EL (cell line): ENCODE measurements around the gene RPS3.

ENCODE experiments used
- DNase-seq: peaks from one replicate; pipeline ENCODE4 v3.0.0-alpha.2; 2016

Gene RPS3

GRCh38 chr11:75420224-75421034 lies 21.1 kb downstream of the RPS3 start:
- no peak for DNase-seq

DNA sequence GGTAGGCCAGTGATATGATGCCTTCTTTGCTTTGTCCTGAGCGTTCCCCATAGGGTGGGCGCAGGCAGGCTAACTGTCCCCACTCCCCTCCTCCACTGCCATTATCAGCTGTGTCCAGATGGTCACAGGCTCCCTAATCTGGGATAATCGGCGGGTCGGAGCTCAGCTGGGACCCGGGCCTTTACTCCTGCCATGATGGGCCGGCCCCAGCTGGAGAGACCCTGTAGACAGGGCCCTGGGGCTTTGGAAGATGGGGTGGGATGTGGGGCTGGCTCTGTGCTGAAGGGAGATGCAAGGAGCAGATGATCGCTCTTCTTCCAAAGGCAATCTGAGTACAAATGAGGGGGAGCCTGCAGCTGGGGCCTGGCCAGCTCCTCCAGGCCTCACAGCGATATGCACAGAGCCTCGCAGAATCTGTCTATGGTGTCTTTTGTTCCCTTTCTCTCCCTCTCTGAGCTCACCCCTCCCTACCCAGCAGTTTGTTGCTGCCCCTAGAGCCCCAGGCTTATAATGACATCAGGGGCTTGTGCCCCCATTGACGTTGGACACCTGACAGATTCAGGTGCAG lies 21.8 kb downstream of the RPS3 start:
- no peak for DNase-seq

- no peak for DNase-seq
These were observed 22.6 kb downstream of the RPS3 start for GRCh38 chr11:75421902-75422247.

DNA sequence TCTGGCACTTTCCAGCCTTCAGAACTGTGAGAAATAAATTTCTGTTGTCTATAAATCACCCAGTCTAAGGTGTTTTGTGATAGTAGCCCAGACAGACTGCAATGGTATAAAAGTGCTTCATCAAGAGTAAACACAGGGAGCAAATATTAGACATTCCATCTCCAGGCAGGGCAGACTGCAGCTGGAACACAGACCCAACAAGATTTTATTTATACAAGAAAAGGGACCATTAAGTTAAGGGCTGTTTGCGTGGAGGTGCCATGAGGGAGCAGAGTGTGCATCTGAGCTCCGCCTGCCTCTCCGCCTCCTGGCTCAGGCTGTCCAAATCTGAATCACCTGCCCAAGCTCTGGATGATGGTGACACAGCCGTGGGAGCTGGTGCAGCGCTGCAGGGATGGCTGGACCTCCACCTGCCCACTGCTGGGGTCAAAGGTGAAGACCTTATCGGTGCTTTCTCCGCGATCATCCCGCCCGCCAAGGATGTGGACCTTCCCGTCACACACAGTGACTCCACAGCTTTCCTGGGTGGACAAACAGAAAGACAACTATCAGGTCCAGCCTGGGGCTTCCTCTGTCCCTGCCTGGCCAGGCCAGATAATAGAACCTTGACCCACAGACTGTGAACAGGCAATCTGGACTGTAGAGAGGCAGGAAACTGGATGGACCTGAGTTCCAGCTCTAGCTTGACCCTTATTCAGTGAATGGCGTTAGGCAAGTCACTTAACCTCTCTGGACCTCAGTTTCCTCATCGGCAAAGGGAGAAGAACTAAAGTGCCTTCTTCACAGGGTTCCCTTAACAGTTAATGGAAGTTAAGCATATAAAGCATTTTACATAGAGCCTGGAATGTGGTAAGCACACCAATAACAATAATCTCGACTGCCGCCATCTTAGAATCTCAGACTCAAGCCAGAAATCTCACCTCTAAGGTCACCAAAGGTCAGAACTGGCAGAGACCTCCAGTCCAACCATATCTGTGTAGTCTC lies 23.2 kb downstream of the RPS3 start:
- DNase-seq, result no peak

DNA sequence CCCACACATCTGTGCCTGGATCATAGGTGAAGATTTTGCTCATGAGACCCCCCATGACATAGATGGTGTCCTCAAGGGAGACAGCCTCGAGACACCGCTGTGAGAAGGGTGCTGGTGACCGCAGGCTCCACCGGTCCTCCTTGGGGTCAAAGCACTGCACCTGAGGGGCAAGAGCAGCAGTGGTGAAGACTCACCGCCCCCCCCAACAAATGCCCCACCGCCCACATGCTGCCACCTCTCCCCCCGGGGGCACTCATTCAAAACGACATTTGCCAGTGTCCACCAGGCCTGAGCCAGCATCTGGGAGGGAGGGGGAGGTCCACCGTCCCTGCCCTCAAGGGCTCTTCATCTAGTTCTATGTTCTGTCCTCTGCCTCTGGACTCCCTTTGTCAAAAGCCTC lies 24.4 kb downstream of the RPS3 start:
- no peak for DNase-seq

- DNase-seq, result no peak
These were observed 25.1 kb downstream of the RPS3 start for GRCh38 chr11:75424396-75424795.

- no peak for DNase-seq
These were observed 26.1 kb downstream of the RPS3 start for GRCh38 chr11:75425422-75425821.

DNA sequence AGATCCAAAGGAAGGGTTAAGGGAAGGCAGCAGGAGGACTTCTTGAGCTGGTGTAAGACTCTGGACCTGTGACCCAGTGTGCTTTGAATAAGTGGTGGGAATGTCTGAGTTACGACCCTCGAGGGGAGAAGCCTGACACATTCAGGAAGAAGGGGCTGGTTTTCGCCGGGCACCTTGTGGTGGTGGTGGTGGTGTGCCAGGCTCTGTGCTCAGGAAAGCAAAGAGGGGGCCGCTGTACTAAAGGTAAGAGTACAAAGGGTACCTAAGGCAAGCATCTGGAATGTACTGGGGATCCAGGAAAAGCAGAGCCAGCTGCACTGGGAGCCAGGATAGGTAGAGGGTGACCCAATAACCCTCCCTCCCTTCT lies 27.4 kb downstream of the RPS3 start:
- DNase-seq, result no peak

DNA sequence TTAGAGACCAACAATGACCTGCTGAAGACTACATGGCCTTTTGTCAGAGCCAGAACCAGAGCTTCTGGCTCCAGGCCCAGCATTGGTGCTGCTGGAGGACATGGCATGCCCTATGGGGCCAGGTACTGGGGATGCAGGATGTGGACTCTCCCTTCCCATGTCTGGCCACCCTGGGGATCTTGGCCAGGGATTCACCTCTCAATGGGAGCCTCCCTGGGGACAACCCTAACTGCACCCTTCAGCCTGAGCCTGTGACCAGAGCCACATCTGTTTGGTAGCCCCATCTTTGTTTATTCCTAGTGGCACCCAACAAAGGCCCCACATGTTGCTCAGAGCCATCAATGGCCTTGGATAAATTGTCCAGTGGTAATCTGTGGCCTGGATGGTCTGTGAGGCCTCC lies 27.9 kb downstream of the RPS3 start:
- DNase-seq, result no peak

DNA sequence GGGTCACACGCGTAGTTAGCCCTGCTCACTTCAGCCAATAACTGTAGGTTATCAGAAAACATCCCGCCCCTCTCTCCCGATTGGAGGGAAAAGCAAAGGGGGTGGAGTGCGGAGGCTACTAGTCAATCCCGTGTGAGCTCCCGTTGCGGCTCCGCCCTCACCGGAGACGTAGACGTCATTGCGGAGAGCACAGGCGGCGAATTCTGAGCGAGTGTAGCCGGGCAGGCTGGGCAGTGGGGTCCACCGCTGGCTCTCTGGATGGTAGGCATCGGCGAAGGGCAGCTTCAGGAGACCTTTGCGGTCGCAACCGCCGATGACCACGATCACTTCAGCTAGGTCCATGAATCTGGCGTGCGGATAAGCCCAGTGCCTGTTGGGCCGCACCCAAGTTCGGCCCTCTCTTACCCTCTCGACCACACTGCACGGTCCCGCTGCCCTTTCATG lies 29.0 kb downstream of the RPS3 start:
- peak; percentile 70 for DNase-seq

DNA sequence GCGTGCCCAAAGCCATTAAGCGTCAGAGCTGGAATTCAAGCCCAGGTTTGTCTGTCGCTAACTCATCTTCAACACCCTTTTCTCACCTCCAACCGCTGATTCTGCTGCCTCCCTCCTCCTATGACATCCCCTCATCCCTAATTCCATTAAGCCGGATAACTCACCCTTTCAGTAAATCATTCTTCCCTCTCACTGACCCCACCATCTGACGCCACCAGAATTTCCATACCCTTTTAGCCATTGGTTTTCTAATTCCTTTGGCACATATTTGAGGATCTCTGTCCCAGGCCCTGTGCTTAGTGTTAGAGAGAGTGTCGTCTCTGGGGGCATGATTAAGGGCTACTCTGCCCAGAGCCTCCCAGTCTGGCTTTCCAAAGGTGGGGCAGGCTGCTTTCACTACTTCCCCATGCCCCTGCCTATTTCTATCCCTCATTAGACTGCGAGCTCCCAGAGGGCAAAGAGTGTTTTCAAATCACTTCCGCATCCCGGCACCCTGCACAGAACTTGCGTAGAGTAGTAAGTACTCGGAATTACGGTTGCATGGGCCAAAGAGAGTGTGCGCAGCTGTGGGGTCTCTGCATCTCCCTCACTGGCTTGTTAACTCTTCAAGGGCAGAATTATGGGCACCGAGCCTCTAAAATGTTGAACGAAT lies 29.8 kb downstream of the RPS3 start:
- no peak for DNase-seq

- no peak for DNase-seq
These were observed 30.3 kb downstream of the RPS3 start for GRCh38 chr11:75429641-75429901.

GRCh38 chr11:75429902-75430713 lies 30.8 kb downstream of the RPS3 start:
- peak; percentile 63 for DNase-seq

GRCh38 chr11:75430714-75431532 lies 31.6 kb downstream of the RPS3 start:
- DNase-seq, result no peak

DNA sequence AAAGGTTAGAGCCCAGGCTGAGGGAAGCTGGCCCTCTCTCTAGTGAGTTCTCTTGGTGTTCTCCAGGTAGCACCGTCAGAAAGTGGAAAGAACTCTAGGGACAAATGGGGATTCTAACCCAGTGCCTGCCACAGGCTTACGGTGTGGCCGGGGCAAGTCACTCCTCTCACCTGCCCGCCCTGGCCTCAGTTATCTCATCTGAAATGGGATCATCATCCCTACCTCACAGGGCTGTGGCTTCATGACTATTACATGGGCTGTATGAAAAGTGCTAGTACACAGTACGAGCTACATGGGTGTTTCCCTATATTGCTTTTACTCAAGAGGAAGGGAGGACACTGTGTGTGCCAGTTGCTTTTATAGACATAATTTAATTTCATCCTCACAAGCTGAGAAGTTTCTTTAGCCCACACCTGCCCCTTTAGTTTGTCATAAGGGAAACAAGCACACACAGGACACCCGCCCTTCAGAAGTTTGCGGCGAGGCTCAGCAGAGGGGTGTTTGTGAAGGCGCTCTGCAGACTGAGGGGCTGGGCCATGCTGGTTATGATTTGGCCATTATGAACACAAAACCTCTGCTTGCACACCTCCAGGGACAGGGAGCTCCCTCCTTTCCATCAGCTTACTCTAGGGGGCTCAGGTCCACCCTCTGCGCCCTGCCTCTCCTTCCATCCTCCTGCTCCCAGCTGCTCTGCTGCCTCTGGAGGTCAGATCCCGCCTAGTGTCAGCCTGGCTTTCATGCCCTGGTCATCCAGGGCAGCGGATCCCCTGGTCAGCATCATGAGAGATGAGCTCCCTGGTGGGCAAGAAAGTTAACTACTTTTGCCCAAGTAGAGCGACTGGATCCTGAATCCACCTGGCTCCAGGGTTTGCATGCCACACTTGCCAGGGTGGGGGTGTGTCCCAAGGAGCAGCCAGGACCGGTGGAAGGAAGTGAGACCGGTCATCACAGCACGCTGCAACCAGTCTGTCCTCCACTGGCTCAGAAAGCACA lies 32.5 kb downstream of the RPS3 start:
- DNase-seq, result no peak

DNA sequence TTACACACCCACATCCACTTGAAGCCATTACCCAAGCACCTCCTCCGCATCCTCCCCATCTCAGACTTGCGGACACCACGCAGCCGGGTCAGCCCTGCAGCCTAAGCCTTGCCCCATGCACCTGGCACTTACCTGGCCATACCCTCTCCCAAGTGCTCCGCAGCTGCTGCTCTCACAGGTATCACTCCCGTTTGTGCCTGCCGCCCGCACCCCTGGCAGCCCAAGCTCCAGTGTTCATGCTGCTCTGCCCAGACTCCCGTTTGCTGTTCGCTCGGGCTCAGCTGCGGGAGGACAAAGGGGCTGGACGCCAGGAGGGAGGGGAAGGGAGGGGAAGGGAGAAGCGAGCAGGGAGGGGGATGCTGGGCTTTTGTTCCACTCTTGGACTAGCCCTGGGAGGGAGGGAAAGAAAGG lies 33.6 kb downstream of the RPS3 start, which contains the start of gene KLHL35:
TSS of gene KLHL35 (minus strand) at position 293 of the 411 bp plus-strand sequence. CDS start 2,574 bp downstream, outside the sequence.
- DNase-seq, result no peak

GRCh38 chr11:75433443-75433842 lies 34.1 kb downstream of the RPS3 start:
- no peak for DNase-seq

GRCh38 chr11:75434051-75434450 lies 34.7 kb downstream of the RPS3 start:
- no peak for DNase-seq

DNA sequence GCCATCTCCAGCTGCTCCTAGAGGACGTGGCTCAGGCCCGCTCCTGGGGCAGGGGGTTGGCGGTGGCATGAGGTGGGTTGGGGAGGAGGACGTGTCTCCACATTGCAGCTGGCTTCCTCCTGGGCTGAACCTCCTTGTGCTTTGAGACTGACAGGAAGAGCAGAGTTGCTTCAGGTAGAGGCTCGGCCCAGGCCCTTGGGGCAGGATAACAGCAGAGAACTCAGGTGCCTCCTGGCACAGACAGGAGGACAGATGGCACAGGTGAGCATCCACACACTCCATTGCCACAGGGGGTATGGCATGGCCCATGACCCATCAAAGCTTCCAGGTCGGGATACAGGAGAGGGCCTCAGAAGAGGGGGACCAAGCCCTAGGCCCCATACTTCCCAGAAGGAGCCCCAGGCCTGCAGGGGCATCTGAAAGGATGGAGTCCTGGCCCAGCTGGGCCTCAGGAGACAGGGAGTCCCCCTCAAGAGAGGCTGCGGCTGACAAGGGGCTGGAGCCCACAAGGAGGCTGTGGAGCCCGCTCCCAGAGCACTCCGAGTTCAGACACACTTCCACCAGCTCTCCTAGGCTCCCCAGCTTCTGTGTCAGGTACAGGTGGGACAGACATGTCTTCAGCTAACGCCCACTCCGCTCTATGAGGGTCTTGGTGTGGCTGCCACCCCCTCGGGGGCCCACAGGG lies 35.7 kb downstream of the RPS3 start:
- no peak for DNase-seq

DNA sequence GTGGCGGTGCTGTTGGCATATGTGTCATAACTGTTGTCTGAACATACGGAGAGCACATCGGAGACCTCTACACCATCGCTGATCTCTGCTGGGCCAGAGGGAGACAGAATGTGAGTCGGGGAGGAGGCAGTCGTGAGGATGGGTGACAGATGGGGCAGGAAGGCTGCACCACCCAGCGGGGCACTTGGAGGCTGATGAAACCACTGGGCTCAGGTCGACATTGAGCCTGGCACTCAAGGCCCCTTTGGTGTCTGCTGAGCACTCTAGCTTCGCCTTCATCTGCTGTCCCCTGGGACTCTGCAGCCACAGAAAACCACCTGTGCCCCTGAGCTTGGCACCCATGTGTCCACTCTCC lies 36.2 kb downstream of the RPS3 start:
- no peak for DNase-seq
